BJ (cell line): ENCODE results near the gene HRAS. TPM values are rescaled to one million over a fixed set of nuclear protein-coding genes. Genes with fewer than 3 reads are reported as not detected.

Experiments
- CTCF ChIA-PET: fragments of 350-600 bp; formaldehyde crosslinking; extraction: SDS; loops from one replicate; lab custom pipeline; 2021; ENCODE audit warnings: antibody characterized with exemption, inconsistent platforms; lab: Yijun Ruan, JAX
- POLR2A ChIA-PET: fragments of 300-600 bp; sonication (Branson Sonifier 250); formaldehyde crosslinking; extraction: SDS; loops from one replicate; lab custom pipeline; 2021; ENCODE audit warnings: antibody characterized with exemption; lab: Charles Lee
- DNase-seq: peaks from one replicate; pipeline ENCODE4 v3.0.0-alpha.2; 2011; ENCODE audit warnings: low read depth
- H3K27me3 ChIP-seq: 2 replicates; pipeline ENCODE4 v1.6.0; 2011; ENCODE audit warnings: low read length; ENCODE audit not compliant: control insufficient read depth, insufficient read depth
- H3K36me3 ChIP-seq: 2 replicates; pipeline ENCODE4 v1.5.1; 2011; ENCODE audit warnings: low read length; ENCODE audit not compliant: control insufficient read depth, insufficient read depth
- H3K4me3 ChIP-seq: 2 replicates; pipeline ENCODE4 v1.5.1; 2011; ENCODE audit warnings: low read depth, mild to moderate bottlenecking, control low read depth, low read length
- polyA plus RNA-seq: library from polyadenylated mRNA; depleted of rRNA; stranded (reverse); fragments of >200 nt; gene quantifications from 2 replicates; pipeline ENCODE4 v1.2.3, GENCODE V29; 2011
- TF ChIP-seq, protein P1 (sequence below): IDR thresholded peaks from 2 replicates; pipeline ENCODE4 v1.5.1; 2011; ENCODE audit warnings: low read depth, mild to moderate bottlenecking, control low read depth, inconsistent platforms, low read length, moderate library complexity; ENCODE audit not compliant: insufficient read depth

Gene HRAS
- polyA plus RNA-seq, 1 experiment: 90.4 TPM

DNA sequence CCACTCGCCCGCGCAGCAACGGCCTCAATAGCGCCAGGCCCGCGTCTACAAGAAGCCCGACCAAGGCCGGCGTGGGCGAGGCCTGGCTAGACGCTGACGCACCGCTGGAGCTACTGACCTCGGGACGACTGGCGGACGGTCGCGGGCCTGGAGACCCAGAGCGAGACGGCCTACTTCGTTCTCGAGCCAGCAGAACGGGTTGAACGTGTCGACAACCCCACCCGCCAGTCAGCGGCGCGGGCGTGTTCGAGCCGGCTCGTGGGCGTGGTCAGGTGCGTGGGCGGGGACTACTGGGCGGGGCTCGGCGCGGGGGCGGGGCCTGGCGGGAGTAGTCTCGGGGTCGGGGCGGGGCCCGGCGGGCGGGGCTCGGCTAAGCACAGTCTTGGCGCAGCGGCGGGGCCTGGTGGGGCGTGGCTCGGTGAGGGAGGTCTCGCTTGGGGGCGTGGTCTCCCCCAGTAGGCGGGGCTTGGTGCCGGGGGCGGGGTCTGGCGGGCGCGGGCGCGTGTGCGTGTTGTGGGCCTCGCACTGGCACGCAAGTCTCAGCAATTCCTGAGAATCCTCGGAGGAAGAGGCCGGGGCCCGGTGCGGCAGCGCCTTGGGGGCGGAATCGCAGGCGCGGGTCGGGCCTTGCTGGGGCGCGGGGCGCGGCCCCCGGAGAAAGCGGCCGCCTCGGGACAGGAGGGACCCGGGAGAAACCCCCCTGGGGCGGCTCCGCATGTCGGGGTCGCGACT lies 28.2 kb downstream of the HRAS start, which contains the start of gene RNH1:
Gene RNH1 (minus strand): TSS at position 248 of the 732 bp plus-strand sequence. CDS start 5,080 bp downstream, outside the sequence.
- TF ChIP-seq, protein P1, sequence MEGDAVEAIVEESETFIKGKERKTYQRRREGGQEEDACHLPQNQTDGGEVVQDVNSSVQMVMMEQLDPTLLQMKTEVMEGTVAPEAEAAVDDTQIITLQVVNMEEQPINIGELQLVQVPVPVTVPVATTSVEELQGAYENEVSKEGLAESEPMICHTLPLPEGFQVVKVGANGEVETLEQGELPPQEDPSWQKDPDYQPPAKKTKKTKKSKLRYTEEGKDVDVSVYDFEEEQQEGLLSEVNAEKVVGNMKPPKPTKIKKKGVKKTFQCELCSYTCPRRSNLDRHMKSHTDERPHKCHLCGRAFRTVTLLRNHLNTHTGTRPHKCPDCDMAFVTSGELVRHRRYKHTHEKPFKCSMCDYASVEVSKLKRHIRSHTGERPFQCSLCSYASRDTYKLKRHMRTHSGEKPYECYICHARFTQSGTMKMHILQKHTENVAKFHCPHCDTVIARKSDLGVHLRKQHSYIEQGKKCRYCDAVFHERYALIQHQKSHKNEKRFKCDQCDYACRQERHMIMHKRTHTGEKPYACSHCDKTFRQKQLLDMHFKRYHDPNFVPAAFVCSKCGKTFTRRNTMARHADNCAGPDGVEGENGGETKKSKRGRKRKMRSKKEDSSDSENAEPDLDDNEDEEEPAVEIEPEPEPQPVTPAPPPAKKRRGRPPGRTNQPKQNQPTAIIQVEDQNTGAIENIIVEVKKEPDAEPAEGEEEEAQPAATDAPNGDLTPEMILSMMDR: no peak
- POLR2A ChIA-PET: interaction anchor here (0.7 kb wide), 1 partner anchor 69 kb away, joined by 3 read pairs; the partner anchor contains the start of gene PHRF1
- CTCF ChIA-PET: interaction anchor here (0.8 to 3.8 kb wide), 3 partner anchors 12 to 111 kb away, joined by 5 to 12 read pairs (median 11); no protein-coding TSS in a partner anchor
- Histone ChIP-seq H3K4me3 (peak within 1 kb of the TSS; percentile 96), H3K36me3 (peaks cover 3% of the 10 kb centered on the region), H3K27me3 (no peaks in the 10 kb centered on the region)
- DNase-seq: peak; percentile 67

DNA sequence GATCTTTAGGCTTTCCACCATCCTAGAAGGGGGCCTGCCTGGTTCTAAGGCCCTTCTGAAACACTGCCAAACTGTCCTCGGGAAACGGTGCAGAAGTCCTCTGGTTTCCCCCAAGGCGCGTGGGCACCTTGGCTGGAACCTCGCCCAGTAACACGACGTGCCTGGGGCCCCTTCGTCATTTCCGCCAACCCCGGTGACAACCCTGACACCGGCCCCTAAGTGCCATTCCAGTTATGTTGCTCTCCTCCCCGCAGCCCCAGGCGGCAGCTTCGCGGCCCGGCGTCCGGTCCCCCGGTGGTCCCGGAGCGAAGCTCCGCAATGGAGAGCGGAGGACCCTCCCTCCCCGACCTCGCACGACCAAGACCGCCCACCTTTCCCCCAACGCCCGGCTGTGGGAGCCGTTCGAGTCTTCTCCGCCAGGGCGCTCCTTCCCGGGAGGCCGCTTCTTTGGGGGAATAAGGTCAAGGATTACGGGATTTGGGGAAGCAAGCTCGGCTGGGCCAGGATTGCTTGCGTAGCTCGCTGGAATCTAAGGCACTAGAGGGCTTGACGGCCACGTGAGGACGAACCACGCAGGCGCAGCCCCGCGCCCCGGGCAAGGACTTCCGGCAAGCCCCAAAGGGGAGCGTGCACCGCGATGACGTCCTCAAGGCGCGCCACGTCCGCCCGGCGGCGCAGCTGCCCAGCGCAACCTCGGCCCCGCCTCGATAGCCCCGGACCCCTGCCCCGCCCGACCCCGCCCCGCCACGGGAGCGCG lies 29.0 kb downstream of the HRAS start:
- H3K36me3 ChIP-seq: peaks cover 9% of the 10 kb centered on the region
- H3K27me3 ChIP-seq: no peaks in the 10 kb centered on the region
- ChIA-PET CTCF (interaction anchor here (0.8 to 3.8 kb wide), 3 partner anchors 13 to 110 kb away, joined by 5 to 12 read pairs (median 11); no protein-coding TSS in a partner anchor), POLR2A (interaction anchor here (0.7 kb wide), 1 partner anchor 70 kb away, joined by 3 read pairs; the partner anchor contains the start of gene PHRF1)
- TF ChIP-seq, protein P1: 0 out of 2 replicates have a peak, but pooled peaks have one; percentile 4
- DNase-seq: peak; percentile 86
- peak overlapping the region; percentile 96 for H3K4me3 ChIP-seq

DNA sequence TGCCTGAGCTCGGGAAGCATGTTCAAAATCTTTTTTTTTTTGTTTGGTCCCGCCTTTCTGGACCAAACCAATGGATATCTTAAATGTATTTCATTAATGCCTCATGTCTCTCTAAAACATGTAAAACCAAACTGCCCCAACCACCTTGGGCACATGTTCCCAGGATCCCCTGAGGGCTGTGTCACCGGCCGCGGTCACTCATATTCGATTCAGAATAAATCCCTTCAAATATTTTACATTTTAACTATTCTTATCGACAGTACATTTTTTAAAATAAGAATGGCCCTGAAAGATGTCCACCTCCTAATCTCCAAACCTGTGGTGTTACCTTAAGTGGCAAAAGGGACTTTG lies 30.4 kb downstream of the HRAS start:
- CTCF ChIA-PET: interaction anchor here (1.3 kb wide), 1 partner anchor 196 kb away, joined by 3 read pairs; no protein-coding TSS in a partner anchor
- DNase-seq: no peak
- POLR2A ChIA-PET: no interaction called here
- TF ChIP-seq, protein P1: no peak
- Histone ChIP-seq H3K36me3 (peaks cover 20% of the 10 kb centered on the region), H3K27me3 (no peaks in the 10 kb centered on the region), H3K4me3 (peak overlapping the region; percentile 53)

DNA sequence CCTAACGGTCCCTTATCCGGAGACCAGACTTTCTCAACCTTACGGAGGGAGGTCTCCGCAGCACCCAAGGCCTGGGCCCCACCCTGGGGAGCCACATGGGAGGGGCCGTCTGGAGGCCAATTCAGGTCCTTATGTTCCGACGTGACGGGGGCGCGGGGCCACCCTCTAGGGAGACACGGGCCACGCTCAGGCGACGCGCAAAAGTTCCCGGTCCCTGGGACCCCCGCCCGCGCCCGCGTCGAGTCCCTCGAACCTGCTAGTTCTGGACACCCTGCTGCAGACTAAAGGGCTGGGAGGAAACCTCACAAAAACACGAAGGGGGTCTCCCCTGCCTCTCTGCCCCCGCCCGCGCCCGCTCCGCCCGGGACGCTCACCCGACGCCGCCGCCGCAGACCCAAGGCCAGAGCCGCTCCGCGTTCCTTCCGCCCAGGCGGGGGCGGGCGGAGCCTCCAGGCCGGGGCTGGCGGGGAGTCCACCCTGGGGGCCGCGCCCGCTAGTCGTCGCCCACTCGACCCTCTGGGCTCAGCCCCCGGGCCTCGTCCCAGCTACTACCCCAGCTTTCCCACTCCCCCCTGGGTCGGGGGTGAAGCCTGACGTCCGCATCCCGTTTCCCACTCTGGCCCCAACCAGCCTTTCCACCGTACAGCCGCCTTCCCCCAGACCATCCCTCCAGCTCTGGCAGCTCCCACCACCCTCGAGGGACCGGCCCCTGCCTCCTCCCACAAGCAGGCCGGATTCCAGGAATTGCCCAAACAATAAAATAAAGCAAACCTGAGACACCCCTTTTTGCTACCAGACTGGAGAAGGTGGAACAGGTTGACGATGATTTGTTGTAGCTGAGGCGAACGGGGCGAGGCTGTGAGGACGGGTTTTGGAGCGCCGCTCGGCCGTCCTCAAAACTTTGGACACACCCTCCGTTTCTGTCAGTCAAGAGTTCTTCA lies 31.1 kb downstream of the HRAS start:
- ChIA-PET POLR2A (no interaction called here), CTCF (interaction anchor here (1.0 to 1.3 kb wide), 2 partner anchors 35 to 195 kb away, joined by 3 read pairs; no protein-coding TSS in a partner anchor)
- peak overlapping the region; percentile 53 for H3K4me3 ChIP-seq
- H3K36me3 ChIP-seq: peaks cover 26% of the 10 kb centered on the region
- TF ChIP-seq, protein P1: no peak
- no peaks in the 10 kb centered on the region for H3K27me3 ChIP-seq
- DNase-seq: no peak
